Hepatocyte (in vitro differentiated cells): ENCODE data around the gene INSIG1. TPM values are rescaled to one million over a fixed set of nuclear protein-coding genes. Genes with fewer than 3 reads are reported as not detected.

Experiments used
- DNase-seq: peaks from one replicate; pipeline ENCODE4 v3.0.0-alpha.2; 2016; ENCODE audit warnings: low spot score
- H2AFZ ChIP-seq: fragments of 200-600 bp; sonication (generic); 2 replicates; pipeline ENCODE4 v1.6.0; 2016; ENCODE audit warnings: antibody characterized with exemption, mild to moderate bottlenecking
- H3K27ac ChIP-seq: fragments of 200-600 bp; sonication (generic); 2 replicates; pipeline ENCODE4 v1.5.1; 2016; ENCODE audit warnings: mild to moderate bottlenecking
- H3K27me3 ChIP-seq: fragments of 200-600 bp; sonication (generic); 2 replicates; pipeline ENCODE4 v1.6.1; 2016
- H3K36me3 ChIP-seq: fragments of 200-600 bp; sonication (generic); replicated peaks from 2 replicates; pipeline ENCODE4 v1.5.1; 2016; ENCODE audit warnings: low read depth; ENCODE audit not compliant: insufficient read depth
- H3K4me1 ChIP-seq: fragments of 200-600 bp; sonication (generic); 2 replicates; pipeline ENCODE4 v1.5.1; 2016; ENCODE audit warnings: mild to moderate bottlenecking, moderate library complexity; ENCODE audit not compliant: insufficient read depth
- H3K4me2 ChIP-seq: fragments of 200-600 bp; sonication (generic); 2 replicates; pipeline ENCODE4 v1.6.0; 2016
- H3K4me3 ChIP-seq: fragments of 200-600 bp; sonication (generic); 2 replicates; pipeline ENCODE4 v1.5.1; 2016; ENCODE audit warnings: mild to moderate bottlenecking
- H3K79me2 ChIP-seq: fragments of 200-600 bp; sonication (generic); 2 replicates; pipeline ENCODE4 v1.6.0; 2017; ENCODE audit warnings: mild to moderate bottlenecking
- H3K9me2 ChIP-seq: fragments of 200-600 bp; sonication (generic); replicated peaks from 2 replicates; pipeline ENCODE4 v1.6.0; 2017; ENCODE audit warnings: mild to moderate bottlenecking; ENCODE audit not compliant: insufficient read depth
- H3K9me3 ChIP-seq: fragments of 200-600 bp; sonication (generic); 2 replicates; pipeline ENCODE4 v1.5.1; 2016; ENCODE audit warnings: low read depth, mild to moderate bottlenecking
- H4K20me1 ChIP-seq: fragments of 200-600 bp; sonication (generic); 2 replicates; pipeline ENCODE4 v1.6.0; 2016; ENCODE audit warnings: mild to moderate bottlenecking; ENCODE audit not compliant: insufficient read depth, poor library complexity, severe bottlenecking
- EZH2 ChIP-seq: fragments of 200-600 bp; sonication (generic); IDR thresholded peaks from 2 replicates; pipeline ENCODE4 v1.6.1; 2016; ENCODE audit warnings: antibody characterized with exemption, mild to moderate bottlenecking, borderline replicate concordance
- EZH2phosphoT487 ChIP-seq: fragments of 200-600 bp; sonication (generic); IDR thresholded peaks from one replicate; pipeline ENCODE4 v1.6.1; 2018; ENCODE audit warnings: antibody characterized with exemption, mild to moderate bottlenecking, low read depth, moderate library complexity; ENCODE audit not compliant: unreplicated experiment, severe bottlenecking
- WGBS: methylation state at CpG from one replicate; pipeline ENCODE4 v1.1.6; 2016; ENCODE audit warnings: low lambda C conversion rate; ENCODE audit errors: missing lambda C conversion rate; 5-methylcytosine and 5-hydroxymethylcytosine counted together
- polyA plus RNA-seq: library from polyadenylated mRNA; unstranded; fragments of >200 nt; fragmentation: Nextera tagmentation; extraction: Ambion mirVana; gene quantifications from 2 replicates; pipeline ENCODE4 v1.2.1, GENCODE V29; 2016
- total RNA-seq: library from RNA; depleted of rRNA; stranded (reverse); fragments of >200 nt; gene quantifications from 2 replicates; pipeline ENCODE4 v1.2.3, GENCODE V29; 2014
- TF ChIP-seq, protein P1 (sequence below): fragments of 200-600 bp; sonication (generic); IDR thresholded peaks from 2 replicates; pipeline ENCODE4 v1.5.1; 2016; ENCODE audit warnings: antibody characterized with exemption, mild to moderate bottlenecking; ENCODE audit not compliant: poor library complexity

INSIG1 gene
- total and polyA plus RNA-seq, 2 experiments from 2014 or later: 196 to 305 TPM

DNA sequence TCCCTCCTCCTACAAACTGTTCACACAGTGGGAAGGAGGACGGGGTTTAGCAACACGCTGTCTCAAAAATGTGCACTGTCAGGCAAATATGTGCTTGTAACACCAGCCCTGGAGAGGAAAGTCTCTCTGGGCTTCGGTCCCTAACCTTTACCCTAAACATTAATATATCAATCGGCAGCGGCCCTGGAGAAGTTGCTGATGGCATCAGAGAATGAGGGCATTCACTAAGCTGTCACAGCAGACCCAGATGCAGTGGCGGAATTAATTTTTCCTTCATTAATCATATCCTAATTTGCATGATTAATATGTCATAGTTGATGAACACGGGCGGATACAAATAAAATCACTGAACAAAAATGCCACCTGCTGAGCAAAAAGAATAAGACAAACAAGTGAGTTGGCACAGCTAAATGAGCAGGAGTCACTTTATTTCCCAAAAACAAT lies 45.2 kb upstream of the INSIG1 start:
- TF ChIP-seq, protein P1, sequence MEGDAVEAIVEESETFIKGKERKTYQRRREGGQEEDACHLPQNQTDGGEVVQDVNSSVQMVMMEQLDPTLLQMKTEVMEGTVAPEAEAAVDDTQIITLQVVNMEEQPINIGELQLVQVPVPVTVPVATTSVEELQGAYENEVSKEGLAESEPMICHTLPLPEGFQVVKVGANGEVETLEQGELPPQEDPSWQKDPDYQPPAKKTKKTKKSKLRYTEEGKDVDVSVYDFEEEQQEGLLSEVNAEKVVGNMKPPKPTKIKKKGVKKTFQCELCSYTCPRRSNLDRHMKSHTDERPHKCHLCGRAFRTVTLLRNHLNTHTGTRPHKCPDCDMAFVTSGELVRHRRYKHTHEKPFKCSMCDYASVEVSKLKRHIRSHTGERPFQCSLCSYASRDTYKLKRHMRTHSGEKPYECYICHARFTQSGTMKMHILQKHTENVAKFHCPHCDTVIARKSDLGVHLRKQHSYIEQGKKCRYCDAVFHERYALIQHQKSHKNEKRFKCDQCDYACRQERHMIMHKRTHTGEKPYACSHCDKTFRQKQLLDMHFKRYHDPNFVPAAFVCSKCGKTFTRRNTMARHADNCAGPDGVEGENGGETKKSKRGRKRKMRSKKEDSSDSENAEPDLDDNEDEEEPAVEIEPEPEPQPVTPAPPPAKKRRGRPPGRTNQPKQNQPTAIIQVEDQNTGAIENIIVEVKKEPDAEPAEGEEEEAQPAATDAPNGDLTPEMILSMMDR: no peak
- TF ChIP-seq EZH2phosphoT487 (no peak), EZH2 (no peak)
- WGBS: 76% methylated on average over 8 of the region's 8 CpGs
- Histone ChIP-seq H3K27me3 (no peaks in the 10 kb centered on the region), H3K9me3 (no peaks in the 10 kb centered on the region), H3K4me3 (no peak overlapping the region), H3K27ac (no peak overlapping the region), H3K4me1 (no peaks in the 10 kb centered on the region), H2AFZ (no peak overlapping the region), H3K4me2 (no peak overlapping the region), H4K20me1 (no peaks in the 10 kb centered on the region), H3K9me2 (no peaks in the 10 kb centered on the region), H3K79me2 (no peaks in the 10 kb centered on the region), H3K36me3 (no peaks in the 10 kb centered on the region)
- no peak for DNase-seq

- Histone ChIP-seq H3K9me3 (no peaks in the 10 kb centered on the region), H2AFZ (no peak overlapping the region), H3K4me3 (no peak overlapping the region), H3K4me1 (no peaks in the 10 kb centered on the region), H3K36me3 (no peaks in the 10 kb centered on the region), H3K79me2 (no peaks in the 10 kb centered on the region), H3K4me2 (no peak overlapping the region), H3K27ac (no peak overlapping the region), H4K20me1 (no peaks in the 10 kb centered on the region), H3K9me2 (no peaks in the 10 kb centered on the region), H3K27me3 (no peaks in the 10 kb centered on the region)
- TF ChIP-seq, protein P1: no peak
- TF ChIP-seq EZH2phosphoT487 (no peak), EZH2 (no peak)
- no peak for DNase-seq
- WGBS: 91% methylated on average over 24 of the region's 24 CpGs
Observed at GRCh38 chr7:155252892-155253501, 44.7 kb upstream of the INSIG1 start.

DNA sequence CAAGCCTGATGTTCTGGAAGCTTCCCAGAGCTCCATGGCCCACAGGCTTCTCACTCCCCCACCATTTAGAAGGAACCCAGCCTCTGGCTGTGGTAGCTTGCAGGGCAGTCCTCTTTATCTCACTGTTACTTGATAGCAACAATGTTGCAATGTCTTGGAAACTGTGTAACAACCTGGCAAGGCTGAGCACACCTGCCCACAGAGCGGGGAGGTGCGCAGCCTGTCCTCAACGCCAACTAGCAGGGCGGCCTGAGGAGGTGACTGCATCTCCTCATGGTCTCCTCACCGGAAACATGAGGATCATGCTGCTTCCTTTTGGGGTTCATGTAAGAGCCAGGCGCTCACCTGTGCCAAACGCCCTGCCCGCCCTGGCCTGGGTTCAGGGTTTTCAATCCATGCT lies 43.7 kb upstream of the INSIG1 start:
- no peak overlapping the region for H2AFZ ChIP-seq
- no peaks in the 10 kb centered on the region for H3K9me3 ChIP-seq
- 98% methylated on average over 8 of the region's 8 CpGs for WGBS
- no peaks in the 10 kb centered on the region for H3K36me3 ChIP-seq
- no peaks in the 10 kb centered on the region for H3K9me2 ChIP-seq
- no peaks in the 10 kb centered on the region for H4K20me1 ChIP-seq
- no peak for DNase-seq
- TF ChIP-seq EZH2phosphoT487 (no peak), EZH2 (no peak)
- TF ChIP-seq, protein P1: no peak
- H3K4me2 ChIP-seq: no peak overlapping the region
- no peaks in the 10 kb centered on the region for H3K4me1 ChIP-seq
- no peak overlapping the region for H3K27ac ChIP-seq
- no peak overlapping the region for H3K4me3 ChIP-seq
- H3K79me2 ChIP-seq: no peaks in the 10 kb centered on the region
- H3K27me3 ChIP-seq: no peaks in the 10 kb centered on the region
